ENCODE results near the gene PIAS2. TPM values are rescaled to one million over a fixed set of nuclear protein-coding genes. Genes with fewer than 3 reads are reported as not detected.

The PIAS2 gene
- total RNA-seq, 1 experiment from 2014 or later = 33.6 TPM

DNA sequence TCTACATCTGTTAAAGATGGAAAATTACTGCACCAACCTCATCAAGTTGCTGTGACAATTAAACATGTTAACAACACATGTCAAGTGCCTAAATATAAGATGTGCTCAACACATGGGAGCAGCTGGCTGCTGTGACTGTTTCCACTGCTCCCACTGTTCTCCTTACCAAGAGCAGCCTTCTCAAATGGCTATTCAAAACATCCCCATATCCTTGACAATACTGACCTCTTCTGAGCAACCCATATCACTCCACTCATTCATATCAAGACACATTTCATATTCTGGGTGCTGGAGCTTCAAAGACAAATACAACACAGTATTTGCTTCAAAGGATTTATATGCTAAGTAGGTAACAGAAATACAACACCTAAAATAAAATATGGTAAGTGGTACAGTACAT lies 60.3 kb downstream of the PIAS2 start:
- Mint-ChIP-seq H3K36me3 (ENCODE audit: insufficient read depth, unreplicated experiment) (peaks cover 4% of the 10 kb centered on the region), H3K4me1 (ENCODE audit: low read depth, unreplicated experiment) (peaks cover 26% of the 10 kb centered on the region), H3K9me3 (ENCODE audit: low read depth, unreplicated experiment) (no peaks in the 10 kb centered on the region), H3K4me3 (ENCODE audit: low read depth, unreplicated experiment) (no peak overlapping the region), H3K27me3 (ENCODE audit: unreplicated experiment) (no peaks in the 10 kb centered on the region), H3K27ac (ENCODE audit: unreplicated experiment) (peak overlapping the region; percentile 11)
- CTCF ChIA-PET = no interaction called here
- no TSS peak for BruUV-seq (replicated peaks)
- no peak for TF ChIP-seq CTCF (IDR thresholded peaks at IDR 0.05; ENCODE audit: unreplicated experiment)
- intact Hi-C loops (cut with micrococcal nuclease; ENCODE audit: unreplicated experiment) = no loop called here
- no peak for DNase-seq

- Mint-ChIP-seq H3K4me3 (ENCODE audit: low read depth, unreplicated experiment) (no peak overlapping the region), H3K27me3 (ENCODE audit: unreplicated experiment) (no peaks in the 10 kb centered on the region), H3K9me3 (ENCODE audit: low read depth, unreplicated experiment) (no peaks in the 10 kb centered on the region), H3K4me1 (ENCODE audit: low read depth, unreplicated experiment) (no peaks in the 10 kb centered on the region), H3K27ac (ENCODE audit: unreplicated experiment) (no peak overlapping the region), H3K36me3 (ENCODE audit: insufficient read depth, unreplicated experiment) (no peaks in the 10 kb centered on the region)
- CTCF ChIA-PET = no interaction called here
- intact Hi-C loops (cut with micrococcal nuclease; ENCODE audit: unreplicated experiment) = no loop called here
- no TSS peak for BruUV-seq (replicated peaks)
- no peak for TF ChIP-seq CTCF (IDR thresholded peaks at IDR 0.05; ENCODE audit: unreplicated experiment)
- DNase-seq = no peak
Measured at GRCh38 chr18:46849007-46849406, 68.3 kb downstream of the PIAS2 start.

DNA sequence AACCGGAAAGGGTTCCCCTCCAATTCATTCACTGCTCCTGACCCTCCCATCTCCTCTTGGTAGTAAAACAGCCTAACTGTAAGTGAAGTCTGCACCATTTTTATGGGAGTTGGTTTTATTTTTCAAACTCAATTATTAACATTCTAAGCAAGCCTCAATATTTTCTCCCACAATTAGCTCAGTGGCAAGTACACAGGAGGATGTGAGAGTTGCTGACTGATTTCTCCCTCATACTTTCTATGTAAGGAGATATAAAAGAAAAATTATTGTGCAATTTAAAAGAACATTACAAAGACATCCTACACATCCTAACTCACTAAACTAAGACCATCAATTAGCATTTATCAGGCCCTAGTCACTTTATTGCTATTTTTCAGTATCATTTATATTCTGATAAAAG lies 73.9 kb downstream of the PIAS2 start:
- intact Hi-C loops (cut with micrococcal nuclease; ENCODE audit: unreplicated experiment) = no loop called here
- Mint-ChIP-seq H3K36me3 (ENCODE audit: insufficient read depth, unreplicated experiment) (no peaks in the 10 kb centered on the region), H3K4me1 (ENCODE audit: low read depth, unreplicated experiment) (no peaks in the 10 kb centered on the region), H3K9me3 (ENCODE audit: low read depth, unreplicated experiment) (no peaks in the 10 kb centered on the region), H3K4me3 (ENCODE audit: low read depth, unreplicated experiment) (no peak overlapping the region), H3K27ac (ENCODE audit: unreplicated experiment) (no peak overlapping the region), H3K27me3 (ENCODE audit: unreplicated experiment) (no peaks in the 10 kb centered on the region)
- no TSS peak for BruUV-seq (replicated peaks)
- no peak for TF ChIP-seq CTCF (IDR thresholded peaks at IDR 0.05; ENCODE audit: unreplicated experiment)
- CTCF ChIA-PET = no interaction called here
- no peak for DNase-seq

DNA sequence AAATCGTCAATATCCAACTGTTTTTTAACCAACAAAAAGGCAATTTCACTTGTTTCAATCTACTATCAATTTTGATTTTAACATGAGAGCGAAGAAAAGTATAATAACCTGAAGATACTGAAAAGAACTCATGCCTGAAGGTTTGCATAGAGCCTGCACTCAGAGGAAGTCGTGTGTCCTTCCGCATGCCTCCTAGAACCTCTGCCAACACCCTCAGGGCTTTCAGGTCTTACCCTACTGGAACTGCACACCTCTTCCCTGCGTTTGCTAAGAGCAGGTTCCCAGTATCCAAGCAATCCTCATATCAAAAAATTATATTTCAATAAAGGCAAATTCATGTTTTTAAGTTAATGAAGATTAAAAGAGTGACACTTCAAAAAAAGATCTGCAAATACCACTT lies 74.7 kb downstream of the PIAS2 start:
- intact Hi-C loops (cut with micrococcal nuclease; ENCODE audit: unreplicated experiment) = no loop called here
- CTCF ChIA-PET = interaction anchor here (0.7 kb wide), 1 partner anchor 216 kb away, joined by 4 read pairs; no protein-coding TSS in a partner anchor
- BruUV-seq (replicated peaks) = no TSS peak
- Mint-ChIP-seq H3K9me3 (ENCODE audit: low read depth, unreplicated experiment) (no peaks in the 10 kb centered on the region), H3K4me1 (ENCODE audit: low read depth, unreplicated experiment) (no peaks in the 10 kb centered on the region), H3K27ac (ENCODE audit: unreplicated experiment) (no peak overlapping the region), H3K27me3 (ENCODE audit: unreplicated experiment) (no peaks in the 10 kb centered on the region), H3K36me3 (ENCODE audit: insufficient read depth, unreplicated experiment) (no peaks in the 10 kb centered on the region), H3K4me3 (ENCODE audit: low read depth, unreplicated experiment) (no peak overlapping the region)
- TF ChIP-seq CTCF (IDR thresholded peaks at IDR 0.05; ENCODE audit: unreplicated experiment) = no peak
- DNase-seq = no peak

DNA sequence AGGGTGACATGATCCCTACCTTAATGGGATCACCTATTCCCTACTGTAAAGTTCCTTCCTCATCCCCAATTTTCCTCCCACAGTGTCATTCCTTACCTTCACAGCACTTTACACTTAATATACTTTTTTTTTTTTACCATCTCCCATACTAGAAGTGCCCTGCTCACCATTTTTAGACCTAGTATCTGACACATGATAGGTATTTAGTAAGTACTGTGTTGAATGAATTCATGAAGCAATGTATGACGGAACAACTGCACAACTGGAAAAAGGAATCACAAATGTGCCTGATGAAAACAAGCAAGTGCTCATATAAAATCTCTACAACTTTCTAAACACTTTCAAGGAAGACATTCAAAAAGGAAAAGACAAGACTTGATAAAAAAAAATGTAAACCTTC lies 83.4 kb downstream of the PIAS2 start:
- no peaks in the 10 kb centered on the region for H3K9me3 Mint-ChIP-seq (ENCODE audit: low read depth, unreplicated experiment)
- H3K4me1 Mint-ChIP-seq (ENCODE audit: low read depth, unreplicated experiment) = no peaks in the 10 kb centered on the region
- BruUV-seq (replicated peaks) = no TSS peak
- no peaks in the 10 kb centered on the region for H3K36me3 Mint-ChIP-seq (ENCODE audit: insufficient read depth, unreplicated experiment)
- no peaks in the 10 kb centered on the region for H3K27me3 Mint-ChIP-seq (ENCODE audit: unreplicated experiment)
- intact Hi-C loops (cut with micrococcal nuclease; ENCODE audit: unreplicated experiment) = no loop called here
- no peak for TF ChIP-seq CTCF (IDR thresholded peaks at IDR 0.05; ENCODE audit: unreplicated experiment)
- H3K27ac Mint-ChIP-seq (ENCODE audit: unreplicated experiment) = no peak overlapping the region
- CTCF ChIA-PET = no interaction called here
- no peak for DNase-seq
- no peak overlapping the region for H3K4me3 Mint-ChIP-seq (ENCODE audit: low read depth, unreplicated experiment)
